HUDEP-2 (cell line): Measurements from ENCODE around the gene ZNF284.
A peak's percentile ranks its signal among the peaks of the same experiment; 100 is the strongest.
"Not testable (repeated sequence)": the region's sequence is repeated elsewhere in the genome, so short reads cannot be mapped to it uniquely, and the experiment has no call there.

Source experiments
- DNase-seq, 76 experiments: peaks; one replicate each; lab custom pipeline; 2025; ENCODE audit not compliant: unreplicated experiment in 76 of 76; lab: John Stamatoyannopoulos, UW

ZNF284 gene

DNA sequence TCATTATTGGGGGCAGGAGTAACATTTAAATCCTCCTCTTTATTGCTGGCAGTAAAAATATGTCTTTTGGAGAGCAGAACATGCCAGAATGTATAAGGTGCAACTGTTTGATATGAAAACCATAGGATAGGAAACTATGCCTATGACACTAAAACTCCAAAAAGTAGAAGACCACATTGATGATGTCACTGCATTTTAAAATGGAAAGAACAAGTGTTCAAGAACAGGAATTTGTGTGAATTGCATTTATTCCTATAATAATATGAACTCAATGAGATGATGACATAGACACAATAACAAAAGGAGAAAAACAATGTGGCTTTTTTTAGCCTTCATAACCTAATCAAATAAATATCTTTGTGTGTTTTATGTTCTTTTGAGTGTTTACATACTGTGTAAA lies 37.5 kb downstream of the ZNF284 start:
- no peak for DNase-seq

DNA sequence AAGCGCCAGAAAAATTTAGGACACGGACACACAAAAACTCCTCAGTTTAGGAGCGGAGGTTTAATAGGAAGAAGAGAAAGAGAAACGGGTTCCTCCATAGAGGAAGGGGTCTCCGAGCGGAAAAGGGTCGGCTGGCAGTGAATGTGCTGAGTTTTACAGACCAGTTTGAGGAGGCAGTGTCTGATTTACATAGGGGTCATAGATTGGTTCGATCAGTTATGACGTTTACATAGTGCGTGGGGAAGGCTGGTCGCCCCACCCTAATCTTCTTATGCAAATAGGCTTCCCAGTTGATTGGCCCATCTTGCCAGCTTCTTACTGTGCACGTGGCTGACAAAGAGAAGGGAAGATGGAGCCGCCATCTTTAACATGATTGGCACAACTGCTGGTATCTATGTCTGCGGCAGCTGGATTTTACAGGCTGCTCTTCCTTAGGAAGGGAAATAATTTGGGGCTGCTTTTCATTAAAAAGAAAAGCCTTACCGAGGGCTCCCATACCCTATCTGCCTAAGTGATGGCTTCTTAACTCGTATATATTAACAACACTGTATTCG lies 40.0 kb downstream of the ZNF284 start:
- peak in 48 of 76 experiments; percentile 4 to 64 (median 26) for DNase-seq

DNA sequence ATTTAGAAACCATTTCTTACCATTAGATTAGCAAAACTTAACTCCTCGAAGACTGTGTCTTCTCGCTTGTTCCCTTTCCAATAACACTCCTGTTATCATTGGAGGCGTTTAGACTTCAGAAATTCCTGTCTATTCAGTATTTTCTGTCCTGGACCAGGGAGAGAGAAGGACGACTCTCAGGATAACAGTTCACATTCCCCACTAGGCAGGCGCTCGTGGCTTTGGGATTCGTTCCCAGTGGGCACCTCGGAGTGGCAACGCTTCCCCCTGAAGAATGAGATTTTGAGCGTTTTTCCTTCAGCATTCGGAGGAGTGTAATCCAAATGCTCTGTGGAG lies 40.8 kb downstream of the ZNF284 start:
- no peak for DNase-seq

DNA sequence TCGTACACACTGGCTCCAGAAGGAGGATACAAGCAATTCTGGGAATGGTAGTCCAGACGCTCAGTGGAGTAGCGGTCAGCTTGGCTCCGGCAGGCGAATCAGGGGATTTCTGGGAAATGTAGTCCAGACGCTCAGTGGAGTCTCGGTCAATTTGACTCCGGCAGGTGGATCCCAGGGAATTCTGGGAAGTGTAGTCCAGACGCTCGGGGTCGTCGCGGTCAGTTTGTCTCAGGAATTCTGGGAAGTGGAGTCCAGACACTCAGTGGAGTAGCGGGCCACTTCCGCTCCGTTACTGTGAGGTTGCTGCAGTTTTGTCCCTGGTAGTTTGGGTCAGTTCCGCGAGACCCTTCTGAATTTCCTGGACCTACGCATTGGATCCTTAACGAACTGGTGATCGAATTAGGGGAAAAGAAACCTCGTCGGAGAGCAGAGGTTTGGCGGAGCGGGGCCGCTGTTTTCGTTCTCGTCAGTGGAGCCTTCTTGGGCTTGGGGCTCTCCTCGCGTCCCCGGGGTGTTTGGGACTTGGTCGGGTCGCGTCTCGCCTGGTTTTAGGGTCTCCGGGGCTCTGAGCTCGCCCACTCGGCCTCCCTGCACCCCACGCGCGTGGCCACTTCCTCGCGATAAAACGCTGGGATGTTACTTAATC lies 41.3 kb downstream of the ZNF284 start, which contains the start of gene ZNF225:
Gene ZNF225, plus strand, starts transcription at position 262 of the 646 bp plus-strand sequence. CDS start 2,429 bp downstream, outside the sequence.
- DNase-seq = peak; percentile 32 to 99 (median 95)

DNA sequence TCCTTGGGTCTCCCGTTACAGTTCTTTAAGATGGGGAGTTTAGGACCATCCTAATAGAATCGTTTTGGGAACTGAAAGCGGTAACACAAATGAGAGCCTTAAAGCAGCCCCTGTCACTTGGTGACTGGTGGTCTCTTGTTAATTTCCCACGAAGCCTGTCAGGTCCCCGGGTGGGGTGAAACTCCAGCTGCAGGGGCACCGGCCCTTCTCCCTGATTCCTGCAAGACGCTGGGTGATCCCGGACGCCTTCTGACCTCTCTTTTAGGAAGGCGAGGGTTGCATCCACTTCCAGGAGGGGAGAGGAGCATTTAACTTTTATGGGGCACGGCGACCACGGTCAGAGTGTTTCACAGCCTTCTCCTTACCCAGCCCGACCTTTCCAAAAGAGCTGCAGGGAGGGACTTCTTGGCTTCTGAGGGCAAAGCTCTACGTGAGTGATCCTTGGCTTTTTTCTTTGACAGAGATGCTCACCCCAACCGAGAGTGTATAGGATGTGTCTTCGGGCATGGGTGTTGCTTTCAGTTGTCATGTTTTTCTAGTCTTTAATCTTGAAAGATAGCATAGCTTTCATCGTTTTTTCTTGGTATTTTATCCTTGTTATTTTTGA lies 41.9 kb downstream of the ZNF284 start:
- DNase-seq = peak in 5 of 76 experiments; percentile 3 to 46 (median 13)

DNA sequence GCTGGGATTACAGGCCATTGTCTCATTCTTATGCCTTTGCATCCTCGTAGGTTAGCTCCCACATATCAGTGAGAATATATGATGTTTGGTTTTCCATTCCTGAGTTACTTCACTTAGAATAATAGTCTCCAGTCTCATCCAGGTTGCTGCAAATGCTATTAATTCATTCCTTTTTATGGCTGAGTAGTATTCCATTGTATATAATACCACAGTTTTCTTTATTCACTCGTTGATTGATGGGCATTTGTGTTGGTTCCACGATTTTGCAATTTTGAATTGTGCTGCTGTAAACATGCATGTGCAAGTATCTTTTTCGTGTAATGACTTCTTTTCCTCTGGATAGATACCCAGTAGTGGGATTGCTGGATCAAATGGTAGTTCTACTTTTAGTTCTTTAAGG lies 49.2 kb downstream of the ZNF284 start:
- not testable (repeated sequence) for DNase-seq

DNA sequence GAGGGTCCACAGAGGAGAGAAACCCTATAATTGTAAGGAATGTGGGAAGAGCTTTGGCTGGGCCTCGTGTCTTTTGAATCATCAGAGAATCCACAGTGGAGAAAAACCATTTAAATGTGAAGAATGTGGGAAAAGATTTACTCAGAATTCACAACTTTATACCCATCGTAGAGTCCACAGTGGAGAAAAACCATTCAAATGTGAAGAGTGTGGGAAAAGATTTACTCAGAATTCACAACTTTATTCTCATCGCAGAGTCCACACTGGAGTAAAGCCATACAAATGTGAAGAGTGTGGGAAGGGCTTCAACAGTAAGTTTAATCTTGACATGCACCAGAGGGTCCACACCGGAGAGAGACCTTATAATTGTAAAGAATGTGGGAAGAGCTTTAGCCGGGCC lies 60.0 kb downstream of the ZNF284 start:
- no peak for DNase-seq
